ENCODE data around the gene ZBTB11. TPM values are rescaled to one million over a fixed set of nuclear protein-coding genes. Genes with fewer than 3 reads are reported as not detected.

Gene ZBTB11
- total RNA-seq, 3 donors from 2014 or later (not counting 1 experiment from before 2014, with no cell fraction given) = 72.0 to 90.9 (median 83.5) TPM

DNA sequence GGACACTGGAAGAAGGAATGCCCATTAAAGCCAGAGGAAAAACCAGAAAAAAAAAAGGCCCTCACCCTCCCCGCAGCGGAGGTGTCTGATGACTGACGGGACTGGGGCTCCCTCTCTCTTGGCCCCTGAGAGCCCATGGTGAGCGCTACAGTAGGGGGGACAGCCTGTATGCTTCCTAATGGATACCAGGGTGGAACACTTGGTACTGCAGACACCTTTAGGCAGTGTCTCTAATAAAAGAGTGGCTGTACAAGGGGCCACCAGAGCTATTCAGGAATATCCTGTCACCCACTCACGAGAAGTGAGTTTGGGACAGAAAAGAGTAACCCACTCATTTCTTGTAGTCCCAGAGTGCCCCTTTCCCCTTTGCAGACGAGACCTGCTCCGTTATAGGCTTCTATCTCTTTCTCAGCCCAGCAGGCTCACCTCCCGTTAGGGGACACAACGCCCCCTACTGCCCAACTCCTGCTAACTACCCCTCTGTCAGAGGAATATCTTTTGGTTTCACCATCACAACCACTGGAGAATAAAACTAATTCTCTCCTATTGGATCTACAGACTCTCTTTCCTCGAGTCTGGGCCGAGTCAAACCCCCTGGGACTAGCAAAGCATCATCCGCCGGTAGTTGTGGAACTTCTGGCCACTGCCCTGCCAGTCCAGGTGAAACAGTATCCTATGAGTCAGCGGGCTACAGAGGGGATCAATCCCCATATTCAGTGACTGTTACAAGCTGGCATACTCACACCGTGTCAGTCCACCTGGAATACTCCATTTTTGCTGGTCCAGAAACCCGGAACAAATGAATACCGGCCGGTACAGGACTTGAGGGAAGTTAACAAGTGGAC is 40.8 kb downstream of the ZBTB11 start:
- no peaks in the 10 kb centered on the region for H3K27me3 Mint-ChIP-seq (ENCODE audit: low read depth in 2 of 2)
- no peaks in the 10 kb centered on the region for H3K27me3 ChIP-seq (ENCODE audit: control insufficient read depth, insufficient read depth, low read length)
- intact Hi-C loops (cut with micrococcal nuclease) = loop anchor here (10.0 kb wide), 1 partner anchor 561 kb away; no protein-coding TSS in a partner anchor
- H3K9me3 ChIP-seq (ENCODE audit: control insufficient read depth, insufficient read depth, low read length) = no peaks in the 10 kb centered on the region
- DNase-seq (peak; percentile 60 to 76), ATAC-seq (peak; percentile 85 to 99 (median 96))
- no peak overlapping the region for H3K4me3 ChIP-seq (ENCODE audit: low read length)
- no peak overlapping the region for H3K4me3 Mint-ChIP-seq
- WGBS (ENCODE audit: insufficient coverage) = 60% methylated on average over 18 of the region's 18 CpGs
- peak overlapping the region in 1 of 2 donors; percentile 53 for H3K27ac Mint-ChIP-seq
- no peaks in the 10 kb centered on the region for H3K9me3 Mint-ChIP-seq
- no peaks in the 10 kb centered on the region for H3K36me3 ChIP-seq (ENCODE audit: control insufficient read depth, insufficient read depth, low read length)
- no peaks in the 10 kb centered on the region for H3K36me3 Mint-ChIP-seq
- H3K4me1 Mint-ChIP-seq = no peaks in the 10 kb centered on the region
- H3K4me1 ChIP-seq (ENCODE audit: control insufficient read depth, insufficient read depth, low read length) = peaks cover 9% of the 10 kb centered on the region
- H3K27ac ChIP-seq (ENCODE audit: low read length) = no peak overlapping the region
- peak; percentile 69 for TF ChIP-seq CTCF (IDR thresholded peaks at IDR 0.05)

GRCh38 chr3:101635345-101635744 is 41.6 kb downstream of the ZBTB11 start:
- Histone ChIP-seq H3K9me3 (ENCODE audit: control insufficient read depth, insufficient read depth, low read length) (no peaks in the 10 kb centered on the region), H3K27me3 (ENCODE audit: control insufficient read depth, insufficient read depth, low read length) (no peaks in the 10 kb centered on the region), H3K36me3 (ENCODE audit: control insufficient read depth, insufficient read depth, low read length) (no peaks in the 10 kb centered on the region), H3K27ac (ENCODE audit: low read length) (no peak overlapping the region), H3K4me3 (ENCODE audit: low read length) (no peak overlapping the region), H3K4me1 (ENCODE audit: control insufficient read depth, insufficient read depth, low read length) (peaks cover 9% of the 10 kb centered on the region)
- WGBS (ENCODE audit: insufficient coverage) = 92% methylated on average over 9 of the region's 9 CpGs
- peak overlapping the region in 1 of 2 donors; percentile 40 for H3K27ac Mint-ChIP-seq
- H3K9me3 Mint-ChIP-seq = no peaks in the 10 kb centered on the region
- no peaks in the 10 kb centered on the region for H3K4me1 Mint-ChIP-seq
- intact Hi-C loops (cut with micrococcal nuclease) = loop anchor here (10.0 kb wide), 1 partner anchor 561 kb away; no protein-coding TSS in a partner anchor
- ATAC-seq = no peak
- DNase-seq = no peak
- no peak overlapping the region for H3K4me3 Mint-ChIP-seq
- TF ChIP-seq CTCF (IDR thresholded peaks at IDR 0.05) = no peak
- no peaks in the 10 kb centered on the region for H3K27me3 Mint-ChIP-seq (ENCODE audit: low read depth in 2 of 2)
- H3K36me3 Mint-ChIP-seq = no peaks in the 10 kb centered on the region

GRCh38 chr3:101634591-101635196 is 42.2 kb downstream of the ZBTB11 start:
- no peak overlapping the region for H3K4me3 Mint-ChIP-seq
- Histone ChIP-seq H3K4me3 (ENCODE audit: low read length) (no peak overlapping the region), H3K27ac (ENCODE audit: low read length) (no peak overlapping the region), H3K4me1 (ENCODE audit: control insufficient read depth, insufficient read depth, low read length) (peaks cover 9% of the 10 kb centered on the region), H3K9me3 (ENCODE audit: control insufficient read depth, insufficient read depth, low read length) (no peaks in the 10 kb centered on the region), H3K36me3 (ENCODE audit: control insufficient read depth, insufficient read depth, low read length) (no peaks in the 10 kb centered on the region), H3K27me3 (ENCODE audit: control insufficient read depth, insufficient read depth, low read length) (no peaks in the 10 kb centered on the region)
- intact Hi-C loops (cut with micrococcal nuclease) = loop anchor here (10.0 kb wide), 1 partner anchor 560 kb away; no protein-coding TSS in a partner anchor
- H3K27ac Mint-ChIP-seq = peak overlapping the region in 1 of 2 donors; percentile 40
- H3K36me3 Mint-ChIP-seq = no peaks in the 10 kb centered on the region
- 85% methylated on average over 9 of the region's 9 CpGs for WGBS (ENCODE audit: insufficient coverage)
- TF ChIP-seq CTCF (IDR thresholded peaks at IDR 0.05) = no peak
- ATAC-seq (no peak), DNase-seq (no peak)
- no peaks in the 10 kb centered on the region for H3K27me3 Mint-ChIP-seq (ENCODE audit: low read depth in 2 of 2)
- H3K9me3 Mint-ChIP-seq = no peaks in the 10 kb centered on the region
- H3K4me1 Mint-ChIP-seq = no peaks in the 10 kb centered on the region

Data from natural killer cell (primary cell).